Activated T-cell treated with anti-CD3 and anti-CD28 coated beads for 4 hours (primary cell): ENCODE data around the gene CFDP1.

Experiments used
- DNase-seq: peaks from one replicate; pipeline ENCODE4 v3.0.0-alpha.2; 2020

Gene CFDP1

DNA sequence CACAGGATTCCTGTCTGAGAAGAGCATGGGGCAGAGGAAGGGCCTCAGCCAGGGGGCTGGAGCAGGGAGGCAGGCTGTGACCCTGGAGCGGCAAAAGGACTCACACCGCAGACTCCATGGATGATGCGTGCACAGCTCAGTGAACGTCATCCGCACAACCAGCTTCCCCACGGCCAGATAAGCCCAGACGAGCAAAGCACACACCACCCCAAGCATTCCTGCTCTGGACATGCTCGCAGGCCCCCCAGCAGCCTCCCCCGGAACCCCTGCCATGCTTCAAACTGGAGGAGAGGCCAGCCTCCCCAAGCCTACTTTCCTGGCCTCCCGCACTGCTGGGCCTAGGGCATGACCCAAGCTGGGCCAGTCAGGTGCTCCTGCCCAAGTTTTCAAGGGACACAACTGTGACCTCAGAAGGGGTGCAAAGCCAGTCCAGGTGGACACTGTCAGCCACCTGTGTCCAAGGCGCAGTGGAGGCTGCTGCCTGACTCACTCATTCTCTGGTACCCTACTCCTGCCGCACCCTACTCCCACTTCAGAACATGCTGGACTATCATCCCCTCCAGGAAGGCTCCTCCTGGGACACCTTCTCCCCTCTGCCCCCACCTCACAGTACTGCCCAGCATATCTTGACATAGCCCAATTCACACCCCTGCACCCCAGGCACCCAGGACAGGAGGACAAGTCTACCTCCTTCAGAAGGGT, 186.6 kb downstream of the CFDP1 start:
- DNase-seq = no peak

- DNase-seq = no peak
These were observed 188.2 kb downstream of the CFDP1 start for GRCh38 chr16:75244844-75245758.

DNA sequence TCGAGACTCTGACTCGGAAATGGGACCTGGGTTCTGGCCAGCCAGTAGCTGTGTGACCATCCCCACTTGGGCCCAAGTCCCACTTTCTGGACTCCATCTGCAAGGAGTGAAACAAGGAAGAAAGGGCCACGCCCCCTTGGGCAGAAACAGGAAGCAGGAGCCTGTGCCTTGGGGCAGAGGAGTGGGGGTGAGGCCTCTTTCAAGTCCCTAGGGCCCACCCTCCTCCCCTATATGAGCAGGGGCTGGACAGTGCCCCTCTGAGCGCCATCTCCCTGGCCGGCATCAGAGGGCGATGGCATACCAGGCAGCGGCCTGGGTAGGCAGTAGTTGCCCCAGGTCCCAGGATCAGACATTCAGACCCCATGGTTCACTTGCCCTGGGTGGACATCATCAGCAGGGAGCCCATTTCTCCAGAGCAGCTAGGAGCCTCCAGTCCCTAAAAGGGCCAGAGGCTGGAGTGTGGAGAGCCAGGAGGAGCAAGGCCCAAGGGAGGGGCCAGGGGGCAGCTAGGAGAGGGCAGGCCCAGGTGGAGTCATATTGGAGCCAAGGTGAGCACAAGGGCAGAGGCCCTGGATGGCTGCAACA, 189.0 kb downstream of the CFDP1 start:
- DNase-seq = no peak
